HEK293 (cell line): ENCODE measurements around the gene TOX4.

Source experiments
- EGR2 ChIP-seq: fragments of 450-650 bp; formaldehyde crosslinking; IDR thresholded peaks from 2 replicates; pipeline ENCODE4 v1.5.1; 2016; ENCODE audit warnings: low read depth, missing biosample characterization, missing genetic modification characterization
- GLIS2 ChIP-seq: fragments of 450-650 bp; formaldehyde crosslinking; IDR thresholded peaks from 2 replicates; pipeline ENCODE4 v1.5.1; 2016; ENCODE audit warnings: missing biosample characterization, missing genetic modification characterization
- KLF10 ChIP-seq: fragments of 450-650 bp; IDR thresholded peaks from 2 replicates; pipeline ENCODE4 v1.5.1; 2018; ENCODE audit warnings: missing biosample characterization, mild to moderate bottlenecking, missing genetic modification characterization
- SALL2 ChIP-seq: fragments of 450-650 bp; formaldehyde crosslinking; IDR thresholded peaks from 2 replicates; pipeline ENCODE4 v1.5.0; 2017; ENCODE audit warnings: missing biosample characterization, mild to moderate bottlenecking, missing genetic modification characterization, borderline replicate concordance
- SP2 ChIP-seq: fragments of 450-650 bp; formaldehyde crosslinking; IDR thresholded peaks from 2 replicates; pipeline ENCODE4 v1.5.1; 2016; ENCODE audit warnings: missing biosample characterization, missing genetic modification characterization
- SP7 ChIP-seq: fragments of 450-650 bp; formaldehyde crosslinking; IDR thresholded peaks from 2 replicates; pipeline ENCODE4 v1.5.1; 2016; ENCODE audit warnings: missing biosample characterization, missing genetic modification characterization
- TRIM28 ChIP-seq: IDR thresholded peaks from 2 replicates; pipeline ENCODE4 v1.6.1; 2011; ENCODE audit warnings: low read length, control low read depth, borderline replicate concordance
- YY1 ChIP-seq: fragments of 450-650 bp; formaldehyde crosslinking; IDR thresholded peaks from 2 replicates; pipeline ENCODE4 v1.5.1; 2018; ENCODE audit warnings: missing biosample characterization, missing genetic modification characterization
- YY2 ChIP-seq: fragments of 450-650 bp; formaldehyde crosslinking; IDR thresholded peaks from 2 replicates; pipeline ENCODE4 v1.5.1; 2016; ENCODE audit warnings: missing biosample characterization, missing genetic modification characterization
- ZBTB20 ChIP-seq: fragments of 450-650 bp; formaldehyde crosslinking; IDR thresholded peaks from 2 replicates; pipeline ENCODE4 v1.5.1; 2016; ENCODE audit warnings: missing biosample characterization, missing genetic modification characterization
- ZBTB26 ChIP-seq: fragments of 450-650 bp; formaldehyde crosslinking; optimal IDR thresholded peaks from 2 replicates; pipeline ENCODE3; 2016; ENCODE audit warnings: missing biosample characterization, mild to moderate bottlenecking, missing genetic modification characterization
- ZBTB48 ChIP-seq: fragments of 450-650 bp; formaldehyde crosslinking; IDR thresholded peaks from 2 replicates; pipeline ENCODE4 v1.5.1; 2016; ENCODE audit warnings: missing biosample characterization, missing genetic modification characterization
- ZNF112 ChIP-seq: fragments of 450-650 bp; formaldehyde crosslinking; IDR thresholded peaks from 2 replicates; pipeline ENCODE4 v1.5.0; 2017; ENCODE audit warnings: missing biosample characterization, missing genetic modification characterization
- ZNF114 ChIP-seq: fragments of 450-650 bp; formaldehyde crosslinking; IDR thresholded peaks from 2 replicates; pipeline ENCODE4 v1.5.0; 2017; ENCODE audit warnings: missing biosample characterization, missing genetic modification characterization
- ZNF146 ChIP-seq: fragments of 450-650 bp; formaldehyde crosslinking; IDR thresholded peaks from 2 replicates; pipeline ENCODE4 v1.5.1; 2016; ENCODE audit warnings: missing biosample characterization, missing genetic modification characterization
- ZNF148 ChIP-seq: fragments of 450-650 bp; formaldehyde crosslinking; IDR thresholded peaks from 2 replicates; pipeline ENCODE4 v1.5.0; 2017; ENCODE audit warnings: missing biosample characterization, missing genetic modification characterization, borderline replicate concordance
- ZNF169 ChIP-seq: fragments of 450-650 bp; formaldehyde crosslinking; IDR thresholded peaks from 2 replicates; pipeline ENCODE4 v1.5.1; 2016; ENCODE audit warnings: missing biosample characterization, missing genetic modification characterization
- ZNF175 ChIP-seq: fragments of 450-650 bp; formaldehyde crosslinking; IDR thresholded peaks from 2 replicates; pipeline ENCODE4 v1.5.1; 2016; ENCODE audit warnings: missing biosample characterization, missing genetic modification characterization
- ZNF211 ChIP-seq: fragments of 450-650 bp; formaldehyde crosslinking; IDR thresholded peaks from 2 replicates; pipeline ENCODE4 v1.5.1; 2016; ENCODE audit warnings: low read depth, missing biosample characterization, missing genetic modification characterization
- ZNF394 ChIP-seq: fragments of 450-650 bp; formaldehyde crosslinking; IDR thresholded peaks from 2 replicates; pipeline ENCODE4 v1.5.1; 2016; ENCODE audit warnings: missing biosample characterization, missing genetic modification characterization, mild to moderate bottlenecking, moderate library complexity, borderline replicate concordance
- ZNF529 ChIP-seq: fragments of 450-650 bp; formaldehyde crosslinking; IDR thresholded peaks from 2 replicates; pipeline ENCODE4 v1.5.1; 2017; ENCODE audit warnings: missing genetic modification characterization, missing biosample characterization; ENCODE audit not compliant: insufficient replicate concordance
- ZNF560 ChIP-seq: fragments of 450-650 bp; formaldehyde crosslinking; IDR thresholded peaks from 2 replicates; pipeline ENCODE4 v1.5.1; 2017; ENCODE audit warnings: missing biosample characterization, missing genetic modification characterization, borderline replicate concordance
- ZNF660 ChIP-seq: fragments of 450-650 bp; IDR thresholded peaks from 2 replicates; pipeline ENCODE4 v1.5.1; 2018; ENCODE audit warnings: missing biosample characterization, mild to moderate bottlenecking, missing genetic modification characterization
- ZNF692 ChIP-seq: fragments of 450-650 bp; formaldehyde crosslinking; IDR thresholded peaks from 2 replicates; pipeline ENCODE4 v1.5.1; 2016; ENCODE audit warnings: missing biosample characterization, missing genetic modification characterization
- ZNF830 ChIP-seq: fragments of 450-650 bp; IDR thresholded peaks from 2 replicates; pipeline ENCODE4 v1.5.0; 2018; ENCODE audit warnings: missing biosample characterization, missing genetic modification characterization, low read depth, mild to moderate bottlenecking, moderate library complexity
- ZSCAN16 ChIP-seq: fragments of 450-650 bp; formaldehyde crosslinking; IDR thresholded peaks from 2 replicates; pipeline ENCODE4 v1.5.1; 2016; ENCODE audit warnings: missing biosample characterization, missing genetic modification characterization
- TF ChIP-seq, protein P1 (sequence below): fragments of 450-650 bp; formaldehyde crosslinking; IDR thresholded peaks from 2 replicates; pipeline ENCODE4 v1.5.1; 2016; ENCODE audit warnings: missing biosample characterization, missing genetic modification characterization
- TF ChIP-seq, protein P2 (sequence below): fragments of 450-650 bp; formaldehyde crosslinking; IDR thresholded peaks from 2 replicates; pipeline ENCODE4 v1.5.1; 2016; ENCODE audit warnings: missing biosample characterization, missing genetic modification characterization
- TF ChIP-seq, protein P3 (sequence below): fragments of 450-650 bp; formaldehyde crosslinking; IDR thresholded peaks from 2 replicates; pipeline ENCODE4 v1.5.1; 2017; ENCODE audit warnings: missing biosample characterization, missing genetic modification characterization
- TF ChIP-seq, protein P4 (sequence below): fragments of 450-650 bp; formaldehyde crosslinking; IDR thresholded peaks from 2 replicates; pipeline ENCODE4 v1.5.1; 2016; ENCODE audit warnings: missing biosample characterization, missing genetic modification characterization

Gene TOX4

GRCh38 chr14:21510735-21511657 lies 34.0 kb downstream of the TOX4 start, which contains the start of gene METTL3 (continued):
- no peak for TF ChIP-seq ZNF211 (tag by site-specific recombination)
- peak; percentile 57 for TF ChIP-seq ZBTB20 (tag by site-specific recombination)
- TF ChIP-seq, protein P1, sequence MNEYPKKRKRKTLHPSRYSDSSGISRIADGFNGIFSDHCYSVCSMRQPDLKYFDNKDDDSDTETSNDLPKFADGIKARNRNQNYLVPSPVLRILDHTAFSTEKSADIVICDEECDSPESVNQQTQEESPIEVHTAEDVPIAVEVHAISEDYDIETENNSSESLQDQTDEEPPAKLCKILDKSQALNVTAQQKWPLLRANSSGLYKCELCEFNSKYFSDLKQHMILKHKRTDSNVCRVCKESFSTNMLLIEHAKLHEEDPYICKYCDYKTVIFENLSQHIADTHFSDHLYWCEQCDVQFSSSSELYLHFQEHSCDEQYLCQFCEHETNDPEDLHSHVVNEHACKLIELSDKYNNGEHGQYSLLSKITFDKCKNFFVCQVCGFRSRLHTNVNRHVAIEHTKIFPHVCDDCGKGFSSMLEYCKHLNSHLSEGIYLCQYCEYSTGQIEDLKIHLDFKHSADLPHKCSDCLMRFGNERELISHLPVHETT (tag by site-specific recombination), result peak; percentile 72; the same call in 1 of the 2 replicates
- no peak for TF ChIP-seq ZNF560 (tag by site-specific recombination)
- peak; percentile 60 for TF ChIP-seq SP7
- TF ChIP-seq, protein P2, sequence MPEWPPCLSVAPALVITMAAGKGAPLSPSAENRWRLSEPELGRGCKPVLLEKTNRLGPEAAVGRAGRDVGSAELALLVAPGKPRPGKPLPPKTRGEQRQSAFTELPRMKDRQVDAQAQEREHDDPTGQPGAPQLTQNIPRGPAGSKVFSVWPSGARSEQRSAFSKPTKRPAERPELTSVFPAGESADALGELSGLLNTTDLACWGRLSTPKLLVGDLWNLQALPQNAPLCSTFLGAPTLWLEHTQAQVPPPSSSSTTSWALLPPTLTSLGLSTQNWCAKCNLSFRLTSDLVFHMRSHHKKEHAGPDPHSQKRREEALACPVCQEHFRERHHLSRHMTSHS, result no peak
- TF ChIP-seq ZNF146, result no peak
- no peak for TF ChIP-seq ZSCAN16 (tag by site-specific recombination)
- TF ChIP-seq ZNF148 (tag by site-specific recombination), result no peak
- TF ChIP-seq ZNF112, result no peak
- no peak for TF ChIP-seq ZNF692 (tag by site-specific recombination)
- no peak for TF ChIP-seq ZNF175 (tag by site-specific recombination)
- peak; percentile 86 for TF ChIP-seq SP2 (tag by site-specific recombination)
- peak; percentile 82 for TF ChIP-seq ZBTB26 (tag by site-specific recombination)
- TF ChIP-seq, protein P3, sequence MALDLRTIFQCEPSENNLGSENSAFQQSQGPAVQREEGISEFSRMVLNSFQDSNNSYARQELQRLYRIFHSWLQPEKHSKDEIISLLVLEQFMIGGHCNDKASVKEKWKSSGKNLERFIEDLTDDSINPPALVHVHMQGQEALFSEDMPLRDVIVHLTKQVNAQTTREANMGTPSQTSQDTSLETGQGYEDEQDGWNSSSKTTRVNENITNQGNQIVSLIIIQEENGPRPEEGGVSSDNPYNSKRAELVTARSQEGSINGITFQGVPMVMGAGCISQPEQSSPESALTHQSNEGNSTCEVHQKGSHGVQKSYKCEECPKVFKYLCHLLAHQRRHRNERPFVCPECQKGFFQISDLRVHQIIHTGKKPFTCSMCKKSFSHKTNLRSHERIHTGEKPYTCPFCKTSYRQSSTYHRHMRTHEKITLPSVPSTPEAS (tag by site-specific recombination), result no peak
- TF ChIP-seq YY1, result peak; percentile 100
- TF ChIP-seq SALL2 (tag by site-specific recombination), result no peak
- TF ChIP-seq ZNF529 (tag by site-specific recombination), result no peak
- no peak for TF ChIP-seq EGR2 (tag by site-specific recombination)
- peak; percentile 48; the same call in 1 of the 2 replicates for TF ChIP-seq GLIS2 (tag by site-specific recombination)
- no peak for TF ChIP-seq ZNF830 (tag by site-specific recombination)
- TF ChIP-seq ZBTB48 (tag by site-specific recombination), result peak; percentile 87
- TF ChIP-seq, protein P4, sequence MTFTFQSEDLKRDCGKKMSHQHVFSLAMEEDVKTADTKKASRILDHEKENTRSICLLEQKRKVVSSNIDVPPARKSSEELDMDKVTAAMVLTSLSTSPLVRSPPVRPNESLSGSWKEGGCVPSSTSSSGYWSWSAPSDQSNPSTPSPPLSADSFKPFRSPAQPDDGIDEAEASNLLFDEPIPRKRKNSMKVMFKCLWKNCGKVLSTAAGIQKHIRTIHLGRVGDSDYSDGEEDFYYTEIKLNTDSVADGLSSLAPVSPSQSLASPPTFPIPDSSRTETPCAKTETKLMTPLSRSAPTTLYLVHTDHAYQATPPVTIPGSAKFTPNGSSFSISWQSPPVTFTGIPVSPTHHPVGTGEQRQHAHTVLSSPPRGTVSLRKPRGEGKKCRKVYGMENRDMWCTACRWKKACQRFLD (tag by site-specific recombination), result no peak
- TF ChIP-seq ZNF394 (tag by site-specific recombination), result no peak; the same call in 1 of the 2 replicates
- TF ChIP-seq ZNF169, result no peak
- peak; percentile 96 for TF ChIP-seq YY2 (tag by site-specific recombination)
- no peak for TF ChIP-seq KLF10 (tag by site-specific recombination)
- no peak for TF ChIP-seq ZNF114 (tag by site-specific recombination)
- no peak for TF ChIP-seq TRIM28
- TF ChIP-seq ZNF660 (tag by site-specific recombination), result no peak
